HG02981 (cell line): ENCODE data around the gene MSH6.

Experiments used
- ATAC-seq: cut with Tn5 transposase; IDR thresholded peaks from one replicate; pipeline ENCODE4 v1.9.1; 2021; ENCODE audit warnings: mild to moderate bottlenecking, moderate library complexity; ENCODE audit not compliant: unreplicated experiment

MSH6 gene

GRCh38 chr2:47782671-47783485 lies at the start of gene MSH6:
Gene MSH6, plus strand, starts transcription at chr2:47783145. Its CDS starts 89 bp downstream, at chr2:47783234.
- ATAC-seq = peak; percentile 82

GRCh38 chr2:47735136-47735869 lies 47.6 kb upstream of the MSH6 start:
- ATAC-seq = no peak

- no peak for ATAC-seq
Observed at GRCh38 chr2:47735912-47736311, 47.0 kb upstream of the MSH6 start.

GRCh38 chr2:47737191-47737975 lies 45.6 kb upstream of the MSH6 start:
- no peak for ATAC-seq

GRCh38 chr2:47738331-47738730 lies 44.6 kb upstream of the MSH6 start:
- ATAC-seq = no peak

GRCh38 chr2:47741101-47741500 lies 41.8 kb upstream of the MSH6 start:
- ATAC-seq = no peak

GRCh38 chr2:47741637-47742036 lies 41.3 kb upstream of the MSH6 start:
- ATAC-seq = no peak

- no peak for ATAC-seq
Observed at GRCh38 chr2:47744074-47744473, 38.9 kb upstream of the MSH6 start.

- ATAC-seq = no peak
Observed at GRCh38 chr2:47747878-47748277, 35.1 kb upstream of the MSH6 start.

GRCh38 chr2:47751856-47752414 lies 31.0 kb upstream of the MSH6 start:
- ATAC-seq = peak; percentile 29

GRCh38 chr2:47767497-47767844 lies 15.5 kb upstream of the MSH6 start:
- no peak for ATAC-seq

GRCh38 chr2:47767880-47768609 lies 14.9 kb upstream of the MSH6 start:
- ATAC-seq = no peak

- no peak for ATAC-seq
Observed at GRCh38 chr2:47769318-47769717, 13.6 kb upstream of the MSH6 start.

- no peak for ATAC-seq
Observed at GRCh38 chr2:47771211-47771610, 11.7 kb upstream of the MSH6 start.

- no peak for ATAC-seq
Observed at GRCh38 chr2:47772343-47772742, 10.6 kb upstream of the MSH6 start.

- ATAC-seq = no peak
Observed at GRCh38 chr2:47774567-47774966, 8.4 kb upstream of the MSH6 start.

GRCh38 chr2:47777277-47777937 lies 5.5 kb upstream of the MSH6 start:
- ATAC-seq = no peak

- ATAC-seq = no peak
Observed at GRCh38 chr2:47778698-47779425, 4.1 kb upstream of the MSH6 start.

GRCh38 chr2:47779426-47779790 lies 3.5 kb upstream of the MSH6 start:
- ATAC-seq = no peak

- no peak for ATAC-seq
Observed at GRCh38 chr2:47782381-47782670, 619 bp upstream of the MSH6 start.
